HL-60 (cell line): Measurements from ENCODE around the gene DKK3.

Source experiments
- GABPA ChIP-seq: IDR thresholded peaks from 2 replicates; pipeline ENCODE4 v1.6.1; 2012; ENCODE audit warnings: low read depth
- POLR2AphosphoS5 ChIP-seq: IDR thresholded peaks from 2 replicates; pipeline ENCODE4 v1.6.1; 2012; ENCODE audit warnings: low read depth
- TF ChIP-seq, protein P1 (sequence below): IDR thresholded peaks from one replicate; pipeline ENCODE4 v1.5.1; 2011; ENCODE audit warnings: low read length, control low read depth, inconsistent platforms; ENCODE audit not compliant: insufficient read depth
- TF ChIP-seq, protein P2 (sequence below): IDR thresholded peaks from 2 replicates; pipeline ENCODE4 v1.6.1; 2012; ENCODE audit warnings: low read depth; ENCODE audit not compliant: insufficient replicate concordance

DNA sequence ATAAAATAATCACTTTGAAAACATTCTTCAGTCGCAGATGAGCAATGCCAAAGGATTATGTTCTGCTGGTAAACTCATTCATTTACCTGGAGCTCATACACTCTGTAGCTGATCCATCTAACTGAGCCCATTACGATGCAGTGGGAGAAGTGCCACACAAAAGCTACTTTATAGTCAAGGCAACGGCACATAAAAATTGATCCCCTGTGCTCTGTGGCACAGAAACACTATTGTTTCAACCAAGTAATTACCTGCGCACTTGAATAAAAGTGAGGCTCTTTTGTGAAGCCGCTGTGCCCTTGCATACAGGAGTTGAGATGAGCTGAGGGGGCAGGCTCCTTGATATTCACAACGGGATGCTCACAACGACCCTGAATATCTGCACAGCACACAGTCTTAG lies 7.2 kb downstream of the DKK3 start:
- TF ChIP-seq, protein P1, sequence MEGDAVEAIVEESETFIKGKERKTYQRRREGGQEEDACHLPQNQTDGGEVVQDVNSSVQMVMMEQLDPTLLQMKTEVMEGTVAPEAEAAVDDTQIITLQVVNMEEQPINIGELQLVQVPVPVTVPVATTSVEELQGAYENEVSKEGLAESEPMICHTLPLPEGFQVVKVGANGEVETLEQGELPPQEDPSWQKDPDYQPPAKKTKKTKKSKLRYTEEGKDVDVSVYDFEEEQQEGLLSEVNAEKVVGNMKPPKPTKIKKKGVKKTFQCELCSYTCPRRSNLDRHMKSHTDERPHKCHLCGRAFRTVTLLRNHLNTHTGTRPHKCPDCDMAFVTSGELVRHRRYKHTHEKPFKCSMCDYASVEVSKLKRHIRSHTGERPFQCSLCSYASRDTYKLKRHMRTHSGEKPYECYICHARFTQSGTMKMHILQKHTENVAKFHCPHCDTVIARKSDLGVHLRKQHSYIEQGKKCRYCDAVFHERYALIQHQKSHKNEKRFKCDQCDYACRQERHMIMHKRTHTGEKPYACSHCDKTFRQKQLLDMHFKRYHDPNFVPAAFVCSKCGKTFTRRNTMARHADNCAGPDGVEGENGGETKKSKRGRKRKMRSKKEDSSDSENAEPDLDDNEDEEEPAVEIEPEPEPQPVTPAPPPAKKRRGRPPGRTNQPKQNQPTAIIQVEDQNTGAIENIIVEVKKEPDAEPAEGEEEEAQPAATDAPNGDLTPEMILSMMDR = no peak
- TF ChIP-seq GABPA = no peak
- TF ChIP-seq POLR2AphosphoS5 = no peak
- TF ChIP-seq, protein P2, sequence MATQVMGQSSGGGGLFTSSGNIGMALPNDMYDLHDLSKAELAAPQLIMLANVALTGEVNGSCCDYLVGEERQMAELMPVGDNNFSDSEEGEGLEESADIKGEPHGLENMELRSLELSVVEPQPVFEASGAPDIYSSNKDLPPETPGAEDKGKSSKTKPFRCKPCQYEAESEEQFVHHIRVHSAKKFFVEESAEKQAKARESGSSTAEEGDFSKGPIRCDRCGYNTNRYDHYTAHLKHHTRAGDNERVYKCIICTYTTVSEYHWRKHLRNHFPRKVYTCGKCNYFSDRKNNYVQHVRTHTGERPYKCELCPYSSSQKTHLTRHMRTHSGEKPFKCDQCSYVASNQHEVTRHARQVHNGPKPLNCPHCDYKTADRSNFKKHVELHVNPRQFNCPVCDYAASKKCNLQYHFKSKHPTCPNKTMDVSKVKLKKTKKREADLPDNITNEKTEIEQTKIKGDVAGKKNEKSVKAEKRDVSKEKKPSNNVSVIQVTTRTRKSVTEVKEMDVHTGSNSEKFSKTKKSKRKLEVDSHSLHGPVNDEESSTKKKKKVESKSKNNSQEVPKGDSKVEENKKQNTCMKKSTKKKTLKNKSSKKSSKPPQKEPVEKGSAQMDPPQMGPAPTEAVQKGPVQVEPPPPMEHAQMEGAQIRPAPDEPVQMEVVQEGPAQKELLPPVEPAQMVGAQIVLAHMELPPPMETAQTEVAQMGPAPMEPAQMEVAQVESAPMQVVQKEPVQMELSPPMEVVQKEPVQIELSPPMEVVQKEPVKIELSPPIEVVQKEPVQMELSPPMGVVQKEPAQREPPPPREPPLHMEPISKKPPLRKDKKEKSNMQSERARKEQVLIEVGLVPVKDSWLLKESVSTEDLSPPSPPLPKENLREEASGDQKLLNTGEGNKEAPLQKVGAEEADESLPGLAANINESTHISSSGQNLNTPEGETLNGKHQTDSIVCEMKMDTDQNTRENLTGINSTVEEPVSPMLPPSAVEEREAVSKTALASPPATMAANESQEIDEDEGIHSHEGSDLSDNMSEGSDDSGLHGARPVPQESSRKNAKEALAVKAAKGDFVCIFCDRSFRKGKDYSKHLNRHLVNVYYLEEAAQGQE = no peak
